Small intestine (tissue), 7 donors: ENCODE results near the gene CFAP61. TPM values are rescaled to one million over a fixed set of nuclear protein-coding genes. Genes with fewer than 3 reads are reported as not detected.
A peak's percentile ranks its signal among the peaks of the same experiment; 100 is the strongest.
"Not testable (repeated sequence)": the region's sequence is repeated elsewhere in the genome, so short reads cannot be mapped to it uniquely, and the experiment has no call there.

Source experiments
- DNase-seq, 2 donors: peaks; one replicate each; pipeline versions ENCODE4 v3.0.0 to v3.0.0-alpha.2; 2013
- FAIRE-seq: peaks from 2 replicates; lab custom pipeline; 2012; peaks lifted over from hg19 to GRCh38; lab: Jason Lieb, UNC
- H3K27ac ChIP-seq, 3 donors: one replicate each; pipeline ENCODE4 v1.5.1; 2013; ENCODE audit warnings: low read length in 2 of 3, mild to moderate bottlenecking in 2 of 3, control low read depth in 1 of 3, inconsistent platforms in 1 of 3, low read depth in 1 of 3, moderate library complexity in 1 of 3
- H3K27me3 ChIP-seq, 3 donors: one replicate each; pipeline ENCODE4 v1.6.1; 2013; ENCODE audit warnings: low read length in 3 of 3, inconsistent platforms in 1 of 3; ENCODE audit not compliant: control insufficient read depth in 3 of 3, insufficient read depth in 3 of 3
- H3K36me3 ChIP-seq, 3 donors: one replicate each; pipeline ENCODE4 v1.6.1; 2013; ENCODE audit warnings: low read length in 3 of 3, inconsistent platforms in 1 of 3, low read depth in 1 of 3, mild to moderate bottlenecking in 1 of 3, moderate library complexity in 1 of 3; ENCODE audit not compliant: control insufficient read depth in 3 of 3, insufficient read depth in 2 of 3
- H3K4me1 ChIP-seq, 3 donors: one replicate each; pipeline ENCODE4 v1.6.1; 2013; ENCODE audit warnings: low read length in 2 of 3, inconsistent platforms in 1 of 3, low read depth in 1 of 3, mild to moderate bottlenecking in 1 of 3, moderate library complexity in 1 of 3; ENCODE audit not compliant: control insufficient read depth in 3 of 3, insufficient read depth in 2 of 3
- H3K4me3 ChIP-seq, 3 donors: one replicate each; pipeline ENCODE4 v1.5.1; 2013; ENCODE audit warnings: low read length in 3 of 3, control low read depth in 1 of 3, inconsistent platforms in 1 of 3, low read depth in 1 of 3, mild to moderate bottlenecking in 1 of 3, moderate library complexity in 1 of 3
- H3K9me3 ChIP-seq, 2 donors: one replicate each; pipeline ENCODE4 v1.6.1; 2013; ENCODE audit warnings: low read depth in 1 of 2, low read length in 1 of 2; ENCODE audit not compliant: control insufficient read depth in 2 of 2, insufficient read depth in 1 of 2
- WGBS, 3 donors: extraction: QIAGEN DNeasy Blood & Tissue Kit; methylation state at CpG; one replicate each; pipeline ENCODE4 v1.1.7; 2013; 5-methylcytosine and 5-hydroxymethylcytosine counted together
- polyA plus RNA-seq, 4 donors: library from polyadenylated mRNA; stranded (reverse) in 3 of 4; unstranded in 1 of 4; fragments of 200-250 nt in 3 of 4; fragments of 120-200 nt in 1 of 4; gene quantifications; one replicate each; pipeline versions ENCODE4 v1.2.1 to v1.2.3, GENCODE V29; 2013
- donor health status: healthy with polysubstance abuse.
- donor health status: control.
- donor health status: control.
- donor health status: Bipolar disorder and iron deficiency.
- donor health status: healthy.

CFAP61 gene
- polyA plus RNA-seq, 4 donors: 0.18 TPM; not detected in 2

DNA sequence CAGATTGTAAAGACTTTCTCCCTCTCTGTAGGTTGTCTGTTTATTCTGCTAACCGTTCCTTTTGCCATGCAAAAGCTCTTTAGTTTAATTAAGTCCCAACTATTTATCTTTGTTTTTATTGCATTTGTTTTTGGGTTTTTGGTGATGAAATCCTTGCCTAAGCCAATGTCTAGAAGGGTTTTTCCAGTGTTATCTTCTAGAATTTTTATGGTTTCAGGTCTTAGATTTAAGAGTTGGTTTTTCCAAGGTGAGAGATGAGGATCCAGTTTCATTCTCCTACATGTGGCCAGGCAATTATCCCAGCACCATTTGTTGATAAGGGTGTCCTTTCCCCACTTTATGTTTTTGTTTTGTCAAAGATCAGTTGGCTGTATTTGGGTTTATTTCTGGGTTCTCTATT is 70.9 kb downstream of the CFAP61 start:
- FAIRE-seq, H3K9me3 ChIP-seq, DNase-seq, H3K4me1 ChIP-seq, H3K4me3 ChIP-seq, H3K36me3 ChIP-seq, H3K27ac ChIP-seq, H3K27me3 ChIP-seq: not testable (repeated sequence)
- 63 to 85% (median 69%) methylated on average over 1 of the region's 1 CpG for WGBS, 3 donors

- Histone ChIP-seq H3K4me1 (no peaks in the 10 kb centered on the region), H3K27me3 (peaks cover 0 to 2% (median 0%) of the 10 kb centered on the region in 3 donors), H3K9me3 (peaks cover 0 to 16% of the 10 kb centered on the region in 2 donors), H3K27ac (no peak overlapping the region), H3K36me3 (no peaks in the 10 kb centered on the region), H3K4me3 (no peak overlapping the region)
- DNase-seq (peak in 1 of 2 donors; percentile 4), FAIRE-seq (no peak)
These were observed 78.1 kb downstream of the CFAP61 start for GRCh38 chr20:20130399-20130798.

DNA sequence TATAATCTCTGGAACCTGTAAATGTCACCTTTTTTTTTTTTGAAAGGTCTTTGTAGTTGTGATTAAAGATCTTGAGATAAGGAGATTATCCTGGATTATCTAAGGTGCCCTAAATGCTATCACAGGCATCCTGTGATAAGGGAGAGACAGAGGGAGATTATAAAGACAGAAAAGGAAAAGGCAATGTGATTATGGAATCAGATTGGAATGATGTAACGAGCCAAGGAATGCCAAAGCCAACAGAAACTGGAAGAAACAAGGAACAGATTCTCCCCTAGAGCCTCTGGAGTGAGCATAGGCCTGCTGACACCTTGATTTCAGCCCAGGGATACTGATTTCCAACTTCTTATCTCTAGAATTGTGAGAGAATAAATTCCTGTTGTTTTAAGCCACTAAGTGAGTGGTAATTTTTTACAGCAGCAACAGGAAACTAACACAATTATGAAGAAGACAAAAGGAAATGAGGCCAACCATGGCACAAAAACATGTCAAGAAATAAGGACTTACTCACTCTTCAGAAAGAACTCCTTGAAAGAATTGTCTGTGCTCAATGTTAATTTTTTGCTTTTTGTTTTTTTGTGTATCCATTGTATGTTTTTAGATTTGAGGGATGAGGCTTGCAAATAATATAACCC is 82.7 kb downstream of the CFAP61 start:
- Histone ChIP-seq H3K4me1 (no peaks in the 10 kb centered on the region), H3K9me3 (peaks cover 0 to 14% of the 10 kb centered on the region in 2 donors), H3K27me3 (peaks cover 0 to 2% (median 0%) of the 10 kb centered on the region in 3 donors), H3K4me3 (no peak overlapping the region), H3K36me3 (no peaks in the 10 kb centered on the region), H3K27ac (no peak overlapping the region)
- 4 to 20% (median 18%) methylated on average over 1 of the region's 1 CpG for WGBS, 3 donors
- FAIRE-seq: no peak
- no peak for DNase-seq

- DNase-seq: no peak
- H3K4me3 ChIP-seq: no peak overlapping the region
- WGBS, 3 donors: 49 to 67% (median 52%) methylated on average over 1 of the region's 1 CpG
- no peaks in the 10 kb centered on the region for H3K4me1 ChIP-seq
- H3K9me3 ChIP-seq: peaks cover 0 to 10% of the 10 kb centered on the region in 2 donors
- H3K27me3 ChIP-seq: peaks cover 0 to 2% (median 0%) of the 10 kb centered on the region in 3 donors
- no peak overlapping the region for H3K27ac ChIP-seq
- H3K36me3 ChIP-seq: no peaks in the 10 kb centered on the region
- no peak for FAIRE-seq
These were observed 84.0 kb downstream of the CFAP61 start for GRCh38 chr20:20136313-20136712.

DNA sequence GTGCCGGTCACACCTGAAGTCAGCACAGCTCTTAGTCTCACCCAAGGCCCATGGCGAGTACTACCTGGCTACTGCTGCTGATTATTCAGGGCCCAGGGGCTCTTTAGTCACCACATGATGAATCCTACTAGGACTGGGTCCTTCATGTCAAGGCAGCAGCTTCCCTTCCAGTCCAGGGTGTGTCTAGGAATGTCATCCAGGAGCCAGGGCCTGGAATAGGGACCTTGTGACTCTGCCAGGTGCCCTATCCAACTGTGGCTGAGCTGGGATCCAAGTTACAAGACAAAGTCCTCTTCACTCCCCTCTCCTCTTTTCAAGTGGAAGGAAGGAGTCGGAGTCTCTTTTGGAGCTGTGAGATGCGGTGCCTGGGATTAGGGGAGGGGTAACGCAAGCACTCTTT is 85.5 kb downstream of the CFAP61 start:
- 94 to 97% (median 95%) methylated on average over 5 of the region's 5 CpGs for WGBS, 3 donors
- H3K4me1 ChIP-seq: no peaks in the 10 kb centered on the region
- DNase-seq: no peak
- no peak overlapping the region for H3K4me3 ChIP-seq
- H3K36me3 ChIP-seq: no peaks in the 10 kb centered on the region
- peaks cover 0 to 2% (median 0%) of the 10 kb centered on the region in 3 donors for H3K27me3 ChIP-seq
- H3K9me3 ChIP-seq: peaks cover 0 to 10% of the 10 kb centered on the region in 2 donors
- H3K27ac ChIP-seq: no peak overlapping the region
- no peak for FAIRE-seq

- FAIRE-seq: no peak
- H3K27me3 ChIP-seq: peaks cover 0 to 2% (median 0%) of the 10 kb centered on the region in 3 donors
- DNase-seq: no peak
- no peaks in the 10 kb centered on the region for H3K4me1 ChIP-seq
- 57 to 71% (median 66%) methylated on average over 4 of the region's 4 CpGs for WGBS, 3 donors
- H3K27ac ChIP-seq: no peak overlapping the region
- H3K9me3 ChIP-seq: peaks cover 0 to 6% of the 10 kb centered on the region in 2 donors
- H3K36me3 ChIP-seq: no peaks in the 10 kb centered on the region
- H3K4me3 ChIP-seq: no peak overlapping the region
These were observed 86.2 kb downstream of the CFAP61 start for GRCh38 chr20:20138301-20139064.

GRCh38 chr20:20139403-20139802 is 87.1 kb downstream of the CFAP61 start:
- FAIRE-seq: no peak
- no peaks in the 10 kb centered on the region for H3K4me1 ChIP-seq
- H3K27ac ChIP-seq: no peak overlapping the region
- H3K27me3 ChIP-seq: peaks cover 0 to 2% (median 0%) of the 10 kb centered on the region in 3 donors
- no peak for DNase-seq
- WGBS, 3 donors: 53 to 73% (median 60%) methylated on average over 5 of the region's 5 CpGs
- peaks cover 0 to 6% of the 10 kb centered on the region in 2 donors for H3K9me3 ChIP-seq
- H3K36me3 ChIP-seq: no peaks in the 10 kb centered on the region
- H3K4me3 ChIP-seq: no peak overlapping the region

DNA sequence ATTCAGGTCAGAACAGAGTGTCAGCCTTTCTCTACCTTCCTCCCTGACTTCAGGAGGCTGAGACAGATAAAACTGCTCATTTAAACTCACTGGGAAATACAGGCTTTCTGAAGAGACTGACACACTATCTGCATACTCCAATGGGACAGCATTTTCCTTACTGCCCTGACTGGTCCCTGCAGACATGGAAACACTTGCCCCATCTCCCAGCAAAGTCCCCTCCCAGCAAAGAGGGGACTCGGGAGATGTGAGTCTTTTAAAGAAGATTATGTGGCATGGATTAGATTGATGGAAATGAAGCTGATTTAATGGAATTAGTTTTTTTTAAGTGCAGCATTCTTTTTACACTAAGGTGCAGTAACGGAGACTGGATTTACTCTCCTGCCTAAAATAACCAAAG is 90.8 kb downstream of the CFAP61 start:
- DNase-seq (no peak), FAIRE-seq (no peak)
- WGBS, 3 donors: 67 to 74% (median 69%) methylated on average over 2 of the region's 2 CpGs
- no peaks in the 10 kb centered on the region for H3K36me3 ChIP-seq
- H3K4me3 ChIP-seq: no peak overlapping the region
- H3K27me3 ChIP-seq: no peaks in the 10 kb centered on the region
- H3K4me1 ChIP-seq: no peaks in the 10 kb centered on the region
- H3K9me3 ChIP-seq: no peaks in the 10 kb centered on the region
- H3K27ac ChIP-seq: no peak overlapping the region
